Aorta (tissue), 5 donors: ENCODE results near the gene SLC17A4. TPM values are rescaled to one million over a fixed set of nuclear protein-coding genes. Genes with fewer than 3 reads are reported as not detected.

Experiments
- ATAC-seq: fragments of 200-7000 bp; cut with Tn5 transposase; one replicate; pipeline ENCODE4 v1.9.1; 2022; ENCODE audit warnings: moderate library complexity; ENCODE audit not compliant: low FRiP score
- DNase-seq, 2 donors: peaks; one replicate each; pipeline ENCODE4 v3.0.0-alpha.2; 2020
- H3K27ac ChIP-seq, 2 donors: one replicate each; pipeline ENCODE4 v1.5.1; 2013; ENCODE audit warnings: low read length in 2 of 2, mild to moderate bottlenecking in 2 of 2, moderate library complexity in 2 of 2, control low read depth in 1 of 2, inconsistent platforms in 1 of 2, low read depth in 1 of 2
- H3K27me3 ChIP-seq, 2 donors: one replicate each; pipeline ENCODE4 v1.6.1; 2013; ENCODE audit warnings: control low read depth in 1 of 2, low read length in 1 of 2, mild to moderate bottlenecking in 1 of 2, moderate library complexity in 1 of 2; ENCODE audit not compliant: insufficient read depth in 2 of 2, control insufficient read depth in 1 of 2
- H3K36me3 ChIP-seq, 2 donors: one replicate each; pipeline ENCODE4 v1.6.1; 2013; ENCODE audit warnings: control low read depth in 1 of 2, low read length in 1 of 2, mild to moderate bottlenecking in 1 of 2; ENCODE audit not compliant: insufficient read depth in 2 of 2, control insufficient read depth in 1 of 2
- H3K4me1 ChIP-seq, 2 donors: one replicate each; pipeline ENCODE4 v1.6.1; 2013; ENCODE audit warnings: low read length in 2 of 2, control low read depth in 1 of 2, mild to moderate bottlenecking in 1 of 2, moderate library complexity in 1 of 2; ENCODE audit not compliant: insufficient read depth in 2 of 2, control insufficient read depth in 1 of 2
- H3K4me3 ChIP-seq, 2 donors: one replicate each; pipeline ENCODE4 v1.5.1; 2013; ENCODE audit warnings: low read length in 2 of 2, control low read depth in 1 of 2, mild to moderate bottlenecking in 1 of 2
- H3K9me3 ChIP-seq: one replicate; pipeline ENCODE4 v1.6.1; 2013; ENCODE audit warnings: mild to moderate bottlenecking, low read length; ENCODE audit not compliant: control insufficient read depth
- WGBS, 2 donors: extraction: QIAGEN DNeasy Blood & Tissue Kit; methylation state at CpG; one replicate each; pipeline ENCODE4 v1.1.7; 2013; 5-methylcytosine and 5-hydroxymethylcytosine counted together
- intact Hi-C, 2 donors: fragments of 100-400 bp; cut with DNase I; formaldehyde crosslinking; loops; one replicate each; pipeline versions ENCODE4 v1.14.2 to v1.15.0; 2022
- polyA plus RNA-seq, 2 donors: library from polyadenylated mRNA; stranded (reverse); fragments of 200-250 nt; gene quantifications; one replicate each; pipeline ENCODE4 v1.2.3, GENCODE V29; 2013
- total RNA-seq, 2 donors: library from RNA; stranded (reverse); fragmentation: NEBNext Ultra II Directional; extraction: Animal tissue kit (Norgen Biotek cat#: 25700); gene quantifications; one replicate each; pipeline ENCODE4 v1.2.1, GENCODE V29; 2021
- donor health status: healthy with polysubstance abuse.
- donor health status: Bipolar disorder and iron deficiency.
- donor health status: DM: no; HTN: no; CAD: no.
- donor health status: DM: no; HTN: no; CAD: no.
- donor health status: DM: yes; HTN: yes; CAD: no.

Gene SLC17A4
- total and polyA plus RNA-seq, 4 donors: 0.10 to 1.3 TPM; not detected in 2

DNA sequence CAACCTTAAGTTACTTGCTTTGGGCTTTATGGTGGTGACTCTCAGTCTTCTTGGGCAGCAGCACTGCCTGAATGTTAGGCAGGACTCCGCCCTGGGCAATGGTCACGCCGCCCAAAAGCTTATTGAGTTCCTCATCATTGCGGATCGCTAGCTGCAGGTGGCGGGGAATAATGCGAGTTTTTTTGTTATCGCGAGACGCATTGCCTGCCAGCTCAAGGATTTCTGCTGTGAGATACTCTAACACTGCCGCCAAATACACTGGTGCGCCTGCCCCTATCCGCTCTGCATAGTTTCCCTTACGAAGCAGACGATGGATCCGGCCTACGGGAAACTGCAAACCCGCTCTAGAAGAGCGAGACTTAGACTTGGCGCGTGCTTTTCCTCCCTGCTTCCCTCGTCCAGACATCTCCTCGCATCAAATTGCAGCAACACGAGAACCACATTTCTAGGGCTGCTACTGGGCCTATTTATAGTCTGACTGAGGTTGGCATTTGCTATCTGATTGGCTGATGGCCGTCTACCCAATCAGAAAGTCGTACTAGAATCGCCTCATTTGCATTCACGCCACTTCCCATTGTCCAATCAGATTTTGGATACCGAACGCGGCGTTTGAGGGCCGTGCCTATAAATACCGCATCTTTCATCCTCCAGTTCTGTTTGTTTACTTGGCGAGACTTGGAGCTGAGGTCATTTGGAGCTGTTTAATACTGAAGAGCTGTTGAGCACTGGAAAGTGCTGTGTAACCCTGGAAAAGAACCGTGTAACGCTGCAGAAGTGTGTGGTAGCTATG, 28.2 kb upstream of the SLC17A4 start:
- H3K36me3 ChIP-seq: no peaks in the 10 kb centered on the region
- H3K4me1 ChIP-seq: no peaks in the 10 kb centered on the region
- H3K27me3 ChIP-seq: no peaks in the 10 kb centered on the region
- ATAC-seq (no peak), DNase-seq (no peak)
- intact Hi-C loops: loop anchor here in 1 of 2 donors (10.0 kb wide), 1 partner anchor 158 kb away; no protein-coding TSS in a partner anchor
- no peak overlapping the region for H3K27ac ChIP-seq
- H3K9me3 ChIP-seq: no peaks in the 10 kb centered on the region
- H3K4me3 ChIP-seq: no peak overlapping the region
- 89 to 90% methylated on average over 37 of the region's 37 CpGs for WGBS, 2 donors

- intact Hi-C loops: loop anchor here in 1 of 2 donors (10.0 kb wide), 1 partner anchor 158 kb away; no protein-coding TSS in a partner anchor
- no peak for DNase-seq
- Histone ChIP-seq H3K9me3 (no peaks in the 10 kb centered on the region), H3K4me1 (no peaks in the 10 kb centered on the region), H3K27me3 (no peaks in the 10 kb centered on the region), H3K27ac (no peak overlapping the region), H3K4me3 (no peak overlapping the region), H3K36me3 (no peaks in the 10 kb centered on the region)
- ATAC-seq: no peak
- 90 to 91% methylated on average over 14 of the region's 14 CpGs for WGBS, 2 donors
These were observed 27.5 kb upstream of the SLC17A4 start for GRCh38 chr6:25727028-25727427.

DNA sequence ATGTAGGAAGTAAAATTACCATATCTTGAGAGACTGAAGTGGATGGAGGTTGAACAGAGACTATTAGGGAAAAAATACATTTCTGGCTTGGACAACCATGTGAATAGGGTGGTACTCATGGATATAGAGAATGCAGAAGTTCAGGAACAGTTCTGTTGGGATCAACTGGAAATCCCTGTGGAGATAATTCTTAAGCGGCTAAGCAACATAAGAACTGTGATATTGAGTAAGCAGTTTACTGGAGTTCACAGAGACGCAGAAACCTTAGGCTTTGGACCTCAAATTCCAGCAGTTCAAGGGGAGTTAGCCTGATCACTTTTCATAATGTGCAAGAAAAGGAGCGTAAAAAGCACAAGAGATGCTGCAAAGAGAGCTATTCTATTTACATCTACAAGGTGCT, 23.6 kb upstream of the SLC17A4 start:
- H3K4me3 ChIP-seq: no peak overlapping the region
- intact Hi-C loops: no loop called here
- H3K27me3 ChIP-seq: no peaks in the 10 kb centered on the region
- no peaks in the 10 kb centered on the region for H3K4me1 ChIP-seq
- ATAC-seq: no peak
- no peaks in the 10 kb centered on the region for H3K36me3 ChIP-seq
- no peak for DNase-seq
- no peak overlapping the region for H3K27ac ChIP-seq
- no peaks in the 10 kb centered on the region for H3K9me3 ChIP-seq
- WGBS, 2 donors: 11 to 19% methylated on average over 3 of the region's 3 CpGs

GRCh38 chr6:25731721-25732120, 22.8 kb upstream of the SLC17A4 start:
- ATAC-seq (no peak), DNase-seq (no peak)
- 7 to 10% methylated on average over 15 of the region's 15 CpGs for WGBS, 2 donors
- no peaks in the 10 kb centered on the region for H3K27me3 ChIP-seq
- intact Hi-C loops: no loop called here
- no peaks in the 10 kb centered on the region for H3K4me1 ChIP-seq
- no peaks in the 10 kb centered on the region for H3K36me3 ChIP-seq
- no peak overlapping the region for H3K27ac ChIP-seq
- H3K9me3 ChIP-seq: no peaks in the 10 kb centered on the region
- H3K4me3 ChIP-seq: no peak overlapping the region

GRCh38 chr6:25732468-25733198, 21.9 kb upstream of the SLC17A4 start:
- Histone ChIP-seq H3K27me3 (no peaks in the 10 kb centered on the region), H3K9me3 (peaks cover 1% of the 10 kb centered on the region), H3K27ac (no peak overlapping the region), H3K4me1 (no peaks in the 10 kb centered on the region), H3K36me3 (no peaks in the 10 kb centered on the region), H3K4me3 (no peak overlapping the region)
- 56 to 64% methylated on average over 30 of the region's 30 CpGs for WGBS, 2 donors
- ATAC-seq: no peak
- intact Hi-C loops: no loop called here
- DNase-seq: no peak

DNA sequence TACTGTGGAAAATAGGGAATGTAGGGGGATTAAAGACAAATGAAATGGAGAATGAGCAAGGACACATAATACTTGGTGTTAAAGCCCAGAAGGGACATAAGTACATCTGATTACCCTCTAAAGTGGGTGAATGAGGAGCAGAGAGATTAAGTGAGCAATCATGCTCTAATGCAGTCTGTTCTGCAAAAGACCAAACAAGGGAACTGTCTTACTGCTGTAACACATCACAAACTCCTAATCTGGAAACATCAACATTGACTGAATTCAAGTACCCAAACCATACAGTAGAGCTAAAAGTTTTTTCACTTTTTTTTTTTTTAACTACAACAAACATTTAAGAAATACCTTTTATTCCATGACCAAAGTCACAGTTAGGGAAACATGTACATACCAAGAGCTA, 19.3 kb upstream of the SLC17A4 start:
- Histone ChIP-seq H3K4me3 (no peak overlapping the region), H3K9me3 (peaks cover 1% of the 10 kb centered on the region), H3K27me3 (no peaks in the 10 kb centered on the region), H3K36me3 (no peaks in the 10 kb centered on the region), H3K4me1 (no peaks in the 10 kb centered on the region), H3K27ac (no peak overlapping the region)
- no peak for ATAC-seq
- no peak for DNase-seq
- intact Hi-C loops: no loop called here

DNA sequence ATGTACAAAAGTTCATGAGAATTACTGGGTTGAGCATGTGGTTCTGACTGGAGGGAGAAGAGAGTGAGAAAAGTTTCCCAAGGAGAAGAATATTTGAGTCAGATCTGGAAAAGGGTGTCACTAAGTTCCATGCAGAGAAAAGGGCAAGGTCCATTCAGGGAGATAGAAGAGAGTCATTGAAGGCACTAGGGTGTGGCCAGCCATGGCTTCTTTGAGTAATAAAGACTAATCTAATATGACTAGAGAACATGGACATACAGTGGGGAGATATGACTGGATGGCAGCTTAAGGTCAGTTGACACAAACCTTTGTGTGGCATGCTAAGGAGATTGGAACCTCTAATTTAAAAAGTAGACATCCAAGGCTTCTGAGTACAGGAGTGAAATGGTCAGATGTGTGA, 10.7 kb upstream of the SLC17A4 start:
- H3K4me3 ChIP-seq: no peak overlapping the region
- DNase-seq (no peak), ATAC-seq (no peak)
- H3K9me3 ChIP-seq: no peaks in the 10 kb centered on the region
- no peaks in the 10 kb centered on the region for H3K27me3 ChIP-seq
- H3K36me3 ChIP-seq: no peaks in the 10 kb centered on the region
- H3K4me1 ChIP-seq: no peaks in the 10 kb centered on the region
- H3K27ac ChIP-seq: no peak overlapping the region
- intact Hi-C loops: no loop called here

DNA sequence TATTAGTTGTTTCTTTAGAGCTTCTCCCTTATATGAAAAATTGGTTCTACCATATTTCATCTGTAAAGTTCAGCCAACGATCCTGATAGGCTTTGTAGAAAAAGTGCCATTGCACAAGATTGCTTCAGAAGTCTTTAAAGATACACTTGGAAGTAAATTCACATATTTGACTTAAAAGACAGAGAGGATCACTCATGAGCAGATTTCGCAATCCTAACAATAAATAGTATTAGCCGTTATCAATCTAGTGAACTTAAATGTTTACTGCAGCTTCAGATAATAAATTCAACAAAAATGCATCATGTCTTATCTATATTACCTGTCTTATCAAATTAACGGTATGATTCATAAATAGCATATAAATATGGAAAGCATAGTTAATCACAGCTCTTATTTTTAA, 8.7 kb upstream of the SLC17A4 start:
- ATAC-seq (no peak), DNase-seq (no peak)
- intact Hi-C loops: no loop called here
- Histone ChIP-seq H3K9me3 (no peaks in the 10 kb centered on the region), H3K4me1 (no peaks in the 10 kb centered on the region), H3K27ac (no peak overlapping the region), H3K36me3 (no peaks in the 10 kb centered on the region), H3K4me3 (no peak overlapping the region), H3K27me3 (no peaks in the 10 kb centered on the region)
- WGBS, 2 donors: 86 to 88% methylated on average over 4 of the region's 4 CpGs

GRCh38 chr6:25746968-25747367, 7.6 kb upstream of the SLC17A4 start:
- ATAC-seq (no peak), DNase-seq (no peak)
- no peaks in the 10 kb centered on the region for H3K36me3 ChIP-seq
- WGBS, 2 donors: 83 to 84% methylated on average over 1 of the region's 1 CpG
- H3K4me3 ChIP-seq: no peak overlapping the region
- H3K27ac ChIP-seq: no peak overlapping the region
- no peaks in the 10 kb centered on the region for H3K27me3 ChIP-seq
- H3K9me3 ChIP-seq: no peaks in the 10 kb centered on the region
- intact Hi-C loops: no loop called here
- H3K4me1 ChIP-seq: no peaks in the 10 kb centered on the region
